NK-92 (cell line): Measurements from ENCODE around the gene IFI27.
"Not testable (repeated sequence)": the region's sequence is repeated elsewhere in the genome, so short reads cannot be mapped to it uniquely, and the experiment has no call there.

Source experiments
- DNase-seq: peaks from one replicate; lab custom pipeline; 2025; ENCODE audit not compliant: unreplicated experiment; lab: John Stamatoyannopoulos, UW

IFI27 gene

GRCh38 chr14:94110552-94111181 is at the start of gene IFI27:
Gene IFI27, plus strand, starts transcription at chr14:94110736.
- no peak for DNase-seq

- DNase-seq: no peak
Observed at GRCh38 chr14:94062344-94062940, 48.1 kb upstream of the IFI27 start.

DNA sequence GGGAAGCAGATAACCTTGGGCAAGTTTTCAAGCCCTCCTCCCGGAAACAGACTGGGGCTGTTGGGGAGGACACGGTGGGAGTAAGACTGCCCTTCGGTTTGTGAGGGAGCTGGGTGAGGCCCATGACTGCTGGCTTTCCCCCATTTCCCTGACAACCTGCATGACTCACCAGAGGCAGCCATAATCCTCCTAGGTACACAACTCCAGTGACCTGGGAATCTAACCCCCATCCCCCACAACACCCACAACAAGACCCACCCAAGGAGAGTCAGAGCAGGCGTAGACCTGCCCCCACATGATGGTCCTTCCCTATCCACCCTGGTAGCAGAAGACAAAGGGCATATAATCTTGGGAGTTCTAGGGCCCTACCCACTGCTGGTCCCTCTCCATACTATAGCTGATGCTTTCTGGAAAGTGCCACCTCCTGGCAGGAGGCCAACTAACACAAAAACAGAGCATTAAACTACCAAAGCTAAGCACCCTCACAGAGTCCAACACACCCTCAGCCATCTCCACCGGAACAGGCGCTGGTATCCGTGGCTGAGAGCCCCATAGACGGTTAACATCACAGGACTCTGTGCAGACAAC is 44.4 kb upstream of the IFI27 start:
- DNase-seq: no peak

GRCh38 chr14:94072076-94072475 is 38.5 kb upstream of the IFI27 start:
- not testable (repeated sequence) for DNase-seq

- no peak for DNase-seq
Observed at GRCh38 chr14:94074534-94074933, 36.0 kb upstream of the IFI27 start.

- DNase-seq: no peak
Observed at GRCh38 chr14:94075008-94075407, 35.5 kb upstream of the IFI27 start.

GRCh38 chr14:94077111-94077821 is 33.3 kb upstream of the IFI27 start:
- no peak for DNase-seq

GRCh38 chr14:94077823-94078222 is 32.7 kb upstream of the IFI27 start:
- DNase-seq: no peak

DNA sequence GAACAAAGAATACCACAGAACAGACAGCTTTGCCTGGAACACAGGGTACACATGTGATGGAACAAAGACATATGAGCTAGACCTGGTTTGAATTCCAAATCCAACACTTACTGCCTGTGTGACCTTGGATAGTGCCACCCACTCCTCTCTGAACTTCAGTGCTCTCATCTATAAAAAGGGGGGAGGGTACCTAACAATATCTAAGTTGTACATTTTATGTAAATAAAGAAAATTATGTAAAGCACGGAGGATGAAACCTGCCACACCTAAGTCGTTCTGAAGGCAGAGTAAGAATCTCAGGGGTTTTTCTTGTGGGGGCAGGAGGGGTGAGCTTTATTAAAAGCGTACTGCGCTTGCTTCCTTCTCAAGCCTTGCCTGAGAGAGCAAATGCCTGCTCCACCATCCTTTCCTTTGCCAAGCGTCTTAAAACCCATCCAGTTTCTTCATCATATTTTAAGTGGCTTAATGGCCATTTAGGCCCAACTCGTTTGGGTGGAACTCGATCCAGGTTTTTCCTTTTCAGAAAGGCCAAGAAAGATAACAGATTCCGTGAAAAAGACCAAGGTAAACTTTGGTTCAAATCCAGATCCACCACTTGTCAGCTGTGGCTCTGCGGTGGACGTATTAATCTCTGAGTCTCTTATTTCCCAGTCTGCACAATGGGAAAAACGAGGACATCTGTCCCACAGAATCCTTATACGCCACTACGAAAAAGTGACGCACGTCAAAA is 30.5 kb upstream of the IFI27 start:
- DNase-seq: no peak

DNA sequence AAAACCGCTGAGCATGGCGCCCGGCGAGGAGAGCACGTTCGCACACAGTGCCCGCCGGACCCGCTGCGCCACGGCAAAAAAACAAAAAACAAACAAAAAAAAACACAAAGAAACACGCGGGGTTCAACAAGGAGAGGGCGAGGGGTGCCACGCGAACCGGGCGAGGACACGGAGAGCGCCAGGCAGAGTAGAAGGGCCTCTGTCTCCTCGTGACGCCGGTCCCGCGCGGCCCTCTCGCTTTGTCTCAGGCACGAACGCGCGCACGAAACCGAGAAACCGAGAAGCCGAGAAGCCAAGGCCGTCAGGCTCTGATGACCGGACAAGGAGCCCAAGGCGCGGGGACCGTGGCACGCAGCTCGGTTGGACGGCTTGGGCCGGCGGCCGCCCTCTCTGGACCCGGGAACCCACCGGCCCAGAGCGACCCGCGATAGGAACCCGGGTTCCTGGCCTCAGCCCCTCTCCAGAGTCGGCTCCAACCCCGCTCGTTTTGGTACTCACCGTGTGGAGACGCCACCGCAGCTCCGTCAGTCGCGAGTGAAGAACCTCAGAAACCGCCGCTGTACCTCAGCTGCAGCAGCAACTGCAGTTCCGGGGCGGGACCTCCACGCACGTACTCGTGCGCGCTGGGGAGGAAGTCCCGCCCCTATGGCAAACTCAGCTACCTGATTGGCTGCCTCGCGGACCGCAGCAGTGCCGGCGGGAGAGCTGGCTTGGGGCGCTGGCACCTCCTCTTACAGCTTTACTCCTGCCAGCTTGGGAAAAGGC is 29.7 kb upstream of the IFI27 start, which contains the start of the genes DDX24 and IFI27L1:
DDX24 (minus strand) TSS at position 582 of the 765 bp plus-strand sequence. CDS start 1,460 bp downstream, outside the sequence.
IFI27L1 (plus strand) TSS at position 690 of the 765 bp plus-strand sequence. CDS start 15,628 bp downstream, outside the sequence.
- DNase-seq: peak; percentile 77

- DNase-seq: no peak
Observed at GRCh38 chr14:94081386-94081820, 29.1 kb upstream of the IFI27 start.

GRCh38 chr14:94087891-94088290 is 22.6 kb upstream of the IFI27 start:
- no peak for DNase-seq

DNA sequence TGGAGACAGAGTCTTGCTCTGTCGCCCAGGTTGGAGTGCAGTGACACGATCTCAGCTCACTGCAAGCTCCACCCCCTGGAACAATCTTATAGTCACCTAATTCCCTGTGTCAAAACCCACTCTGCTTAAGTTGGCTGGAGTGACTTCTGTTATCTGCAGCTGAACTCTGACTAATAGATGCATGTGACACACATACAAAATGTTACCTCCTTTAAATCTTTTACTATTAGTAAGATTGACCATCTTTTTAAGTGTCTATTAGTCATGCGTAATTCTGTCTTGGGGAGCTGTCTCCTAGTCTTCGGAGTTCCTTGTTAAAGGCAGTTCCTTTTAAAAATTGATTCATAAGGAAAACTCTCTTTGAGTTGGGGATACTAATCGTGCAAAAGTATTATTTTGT is 22.0 kb upstream of the IFI27 start:
- DNase-seq: no peak

GRCh38 chr14:94089479-94089878 is 21.1 kb upstream of the IFI27 start:
- no peak for DNase-seq

GRCh38 chr14:94093418-94093817 is 17.1 kb upstream of the IFI27 start:
- no peak for DNase-seq

DNA sequence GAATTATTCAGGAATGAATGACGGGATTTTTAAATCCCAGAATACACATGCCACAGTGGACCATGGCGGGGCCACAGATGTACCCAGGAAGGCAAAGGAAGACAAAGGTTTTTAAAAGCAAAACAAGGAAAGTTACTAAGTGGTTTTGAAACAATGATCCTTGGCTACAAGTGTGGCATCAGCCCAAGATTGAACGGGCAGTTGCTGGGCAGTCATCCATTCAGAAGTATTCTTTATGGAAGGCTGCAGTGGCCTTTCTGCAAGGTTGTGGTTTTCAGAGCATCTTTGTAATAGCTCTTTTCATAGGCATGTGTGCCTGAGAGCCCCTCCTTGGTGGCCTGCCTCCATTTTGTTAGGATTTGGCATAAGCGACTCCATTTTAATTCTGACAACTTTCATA is 13.4 kb upstream of the IFI27 start:
- no peak for DNase-seq

- DNase-seq: no peak
Observed at GRCh38 chr14:94098326-94098992, 12.1 kb upstream of the IFI27 start.

DNA sequence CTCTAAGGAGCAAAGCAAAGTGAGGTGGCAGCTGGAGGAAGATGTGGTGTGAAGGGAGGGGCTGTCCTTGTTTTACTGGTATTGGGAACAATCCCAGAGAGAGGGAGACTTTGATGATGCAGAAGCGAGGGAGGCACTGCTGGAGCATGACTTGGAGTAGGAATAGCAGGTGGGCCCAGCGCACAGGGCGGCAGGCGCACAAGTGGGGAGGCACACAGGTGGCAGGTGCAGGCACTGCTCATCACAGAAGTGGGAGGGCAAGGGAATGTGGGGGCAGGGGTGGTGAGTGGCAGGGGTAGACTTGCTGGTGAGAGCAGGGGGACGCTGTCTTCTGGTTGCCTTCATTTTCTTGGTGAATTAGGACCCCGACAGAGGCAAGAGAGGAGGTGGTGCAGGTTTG is 11.5 kb upstream of the IFI27 start:
- DNase-seq: no peak

- no peak for DNase-seq
Observed at GRCh38 chr14:94100847-94101246, 9.7 kb upstream of the IFI27 start.

DNA sequence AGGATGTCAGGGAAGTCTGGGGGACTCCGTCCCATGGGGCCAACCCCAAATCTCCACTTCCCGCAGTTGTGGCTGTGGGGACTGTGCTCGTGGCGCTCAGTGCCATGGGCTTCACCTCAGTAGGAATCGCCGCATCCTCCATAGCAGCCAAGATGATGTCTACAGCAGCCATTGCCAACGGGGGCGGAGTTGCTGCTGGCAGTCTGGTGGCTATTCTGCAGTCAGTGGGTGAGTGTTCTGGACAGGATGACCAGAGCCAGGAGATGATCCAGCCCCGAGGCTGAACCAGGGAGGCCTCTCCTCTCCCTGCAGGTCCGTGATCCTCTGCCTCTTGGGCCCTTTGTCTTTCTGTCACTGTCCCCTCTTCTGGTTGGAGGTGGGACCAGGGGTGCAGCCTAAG is 8.8 kb upstream of the IFI27 start:
- DNase-seq: no peak
